ENCODE results near the gene CEP70.
"Not testable (repeated sequence)": the region's sequence is repeated elsewhere in the genome, so short reads cannot be mapped to it uniquely, and the experiment has no call there.

The CEP70 gene

DNA sequence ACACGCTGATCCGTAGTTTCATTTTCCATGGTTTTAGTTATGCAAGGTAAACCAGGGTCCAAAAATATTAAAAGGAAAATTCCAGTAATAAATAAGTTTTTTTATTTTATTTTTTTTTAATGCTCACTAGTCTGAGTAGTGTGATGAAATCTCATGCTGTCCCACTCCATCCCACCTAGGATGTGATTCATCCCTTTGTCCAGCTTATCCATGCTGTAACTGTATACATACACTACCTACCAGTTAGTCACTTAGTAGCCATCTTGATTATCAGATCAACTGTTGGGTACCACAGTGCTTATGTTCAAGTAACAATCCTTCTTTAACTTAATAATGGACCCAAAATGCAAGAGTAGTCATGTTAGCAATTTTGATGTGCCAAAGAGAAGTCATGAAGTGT, 84.5 kb downstream of the CEP70 start:
- DNase-seq, result no peak
- no peaks in the 10 kb centered on the region for H3K9me3 ChIP-seq
- H3K27me3 ChIP-seq, result no peaks in the 10 kb centered on the region
- no peak overlapping the region for H3K27ac ChIP-seq
- intact Hi-C loops (cut with DNase I; ENCODE audit: low total_unique reads), result no loop called here
- TF ChIP-seq, protein P1, sequence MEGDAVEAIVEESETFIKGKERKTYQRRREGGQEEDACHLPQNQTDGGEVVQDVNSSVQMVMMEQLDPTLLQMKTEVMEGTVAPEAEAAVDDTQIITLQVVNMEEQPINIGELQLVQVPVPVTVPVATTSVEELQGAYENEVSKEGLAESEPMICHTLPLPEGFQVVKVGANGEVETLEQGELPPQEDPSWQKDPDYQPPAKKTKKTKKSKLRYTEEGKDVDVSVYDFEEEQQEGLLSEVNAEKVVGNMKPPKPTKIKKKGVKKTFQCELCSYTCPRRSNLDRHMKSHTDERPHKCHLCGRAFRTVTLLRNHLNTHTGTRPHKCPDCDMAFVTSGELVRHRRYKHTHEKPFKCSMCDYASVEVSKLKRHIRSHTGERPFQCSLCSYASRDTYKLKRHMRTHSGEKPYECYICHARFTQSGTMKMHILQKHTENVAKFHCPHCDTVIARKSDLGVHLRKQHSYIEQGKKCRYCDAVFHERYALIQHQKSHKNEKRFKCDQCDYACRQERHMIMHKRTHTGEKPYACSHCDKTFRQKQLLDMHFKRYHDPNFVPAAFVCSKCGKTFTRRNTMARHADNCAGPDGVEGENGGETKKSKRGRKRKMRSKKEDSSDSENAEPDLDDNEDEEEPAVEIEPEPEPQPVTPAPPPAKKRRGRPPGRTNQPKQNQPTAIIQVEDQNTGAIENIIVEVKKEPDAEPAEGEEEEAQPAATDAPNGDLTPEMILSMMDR (IDR thresholded peaks at IDR 0.05), result no peak
- peaks cover 9 to 26% (median 12%) of the 10 kb centered on the region in 3 donors for H3K36me3 ChIP-seq
- H3K4me1 ChIP-seq, result no peaks in the 10 kb centered on the region
- no peak overlapping the region for H3K4me3 ChIP-seq

DNA sequence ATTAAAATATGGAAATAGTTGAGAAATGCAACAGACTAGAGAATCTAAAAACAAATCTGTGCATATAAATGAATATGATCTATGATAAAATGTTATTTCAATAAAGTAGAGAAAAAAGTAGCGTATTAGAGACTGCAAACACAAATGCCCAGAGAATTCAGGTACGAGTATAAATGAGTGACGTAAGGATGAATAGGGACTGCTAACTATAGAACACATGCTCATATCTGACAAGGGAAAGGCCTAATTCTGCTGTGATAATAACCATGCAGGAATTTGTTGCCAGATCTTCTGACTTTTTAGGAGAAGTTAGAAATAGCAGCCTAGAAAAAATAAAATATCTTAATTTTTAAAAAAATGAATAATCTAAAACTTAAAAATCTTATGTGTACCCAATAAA, 86.5 kb downstream of the CEP70 start:
- H3K36me3 ChIP-seq, result peaks cover 9 to 36% (median 20%) of the 10 kb centered on the region in 3 donors
- intact Hi-C loops (cut with DNase I; ENCODE audit: low total_unique reads), result no loop called here

DNA sequence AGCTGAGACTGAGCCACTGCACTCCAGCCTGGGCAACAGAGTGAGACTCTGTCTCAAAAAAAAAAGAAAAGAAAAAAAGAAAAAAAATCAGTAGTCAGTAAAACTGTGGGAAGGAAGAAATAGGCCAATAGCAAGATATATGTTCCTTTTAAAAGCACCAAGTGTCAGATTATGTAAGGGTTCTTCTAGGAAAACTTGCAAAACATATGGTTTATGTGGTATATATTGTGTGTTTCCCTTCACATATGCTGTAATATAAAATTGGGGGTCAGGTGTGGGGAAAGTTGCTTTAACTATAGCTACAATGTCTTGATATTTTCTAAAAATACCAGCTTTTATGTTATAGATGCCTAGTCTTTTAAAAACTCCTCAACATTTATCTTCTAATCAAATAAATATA, 95.1 kb downstream of the CEP70 start:
- TF ChIP-seq, protein P1 (IDR thresholded peaks at IDR 0.05), result no peak
- Histone ChIP-seq H3K9me3 (no peaks in the 10 kb centered on the region), H3K27ac (no peak overlapping the region), H3K4me1 (no peaks in the 10 kb centered on the region), H3K36me3 (peaks cover 17 to 33% (median 32%) of the 10 kb centered on the region in 3 donors), H3K4me3 (no peak overlapping the region), H3K27me3 (no peaks in the 10 kb centered on the region)
- DNase-seq, result no peak
- intact Hi-C loops (cut with DNase I; ENCODE audit: low total_unique reads), result no loop called here

More for the DNA sequence above, 86.5 kb downstream of the CEP70 start:
- DNase-seq, result no peak
- Histone ChIP-seq H3K27ac (no peak overlapping the region), H3K4me1 (no peaks in the 10 kb centered on the region), H3K4me3 (no peak overlapping the region), H3K9me3 (no peaks in the 10 kb centered on the region), H3K27me3 (no peaks in the 10 kb centered on the region)
- TF ChIP-seq, protein P1 (IDR thresholded peaks at IDR 0.05), result no peak

DNA sequence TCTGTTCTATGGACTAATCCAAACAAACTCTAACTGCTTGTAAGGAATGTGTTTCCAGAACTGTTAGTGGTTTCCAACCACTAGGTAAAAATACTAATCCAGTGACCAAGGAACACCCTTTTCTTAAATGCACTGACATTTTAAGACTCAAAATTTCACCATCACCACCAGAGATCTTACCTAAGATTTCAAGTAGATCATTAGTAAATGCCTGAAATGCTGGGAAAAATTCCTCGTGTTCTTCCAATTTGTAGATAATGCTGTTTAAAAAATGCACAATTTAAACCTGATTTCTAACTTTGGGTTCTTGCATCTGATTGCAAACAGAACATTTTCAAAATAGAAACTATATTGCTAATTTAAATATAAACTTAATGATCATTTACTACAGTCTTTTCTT, 96.2 kb downstream of the CEP70 start:
- peaks cover 11 to 44% (median 37%) of the 10 kb centered on the region in 3 donors for H3K36me3 ChIP-seq
- intact Hi-C loops (cut with DNase I; ENCODE audit: low total_unique reads), result no loop called here
- H3K27ac ChIP-seq, result no peak overlapping the region
- H3K4me3 ChIP-seq, result no peak overlapping the region
- H3K9me3 ChIP-seq, result no peaks in the 10 kb centered on the region
- H3K27me3 ChIP-seq, result no peaks in the 10 kb centered on the region
- DNase-seq, result no peak
- H3K4me1 ChIP-seq, result no peaks in the 10 kb centered on the region
- TF ChIP-seq, protein P1 (IDR thresholded peaks at IDR 0.05), result no peak

DNA sequence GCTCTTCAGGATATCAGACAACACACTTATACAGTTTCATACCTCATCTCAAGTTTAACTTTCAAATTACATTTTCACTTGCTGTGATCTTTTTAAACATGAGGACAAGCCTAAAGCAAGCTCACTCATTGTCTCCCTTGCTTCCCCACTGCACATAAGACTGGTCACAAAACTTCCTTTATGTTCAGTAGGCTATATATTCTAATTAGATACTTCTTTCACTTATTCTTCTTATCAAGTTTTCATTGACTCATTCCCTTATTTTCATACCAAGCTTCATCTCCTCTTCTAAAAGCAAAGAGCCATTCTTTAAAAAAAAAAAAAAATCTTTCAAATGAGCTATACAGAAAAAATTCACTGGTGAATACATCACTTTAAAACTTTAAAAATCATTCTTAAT, 97.0 kb downstream of the CEP70 start:
- TF ChIP-seq, protein P1 (IDR thresholded peaks at IDR 0.05), result no peak
- intact Hi-C loops (cut with DNase I; ENCODE audit: low total_unique reads), result no loop called here
- Histone ChIP-seq H3K36me3 (peaks cover 11 to 44% (median 44%) of the 10 kb centered on the region in 3 donors), H3K4me3 (no peak overlapping the region), H3K27me3 (no peaks in the 10 kb centered on the region), H3K4me1 (no peaks in the 10 kb centered on the region), H3K9me3 (no peaks in the 10 kb centered on the region), H3K27ac (no peak overlapping the region)
- no peak for DNase-seq

DNA sequence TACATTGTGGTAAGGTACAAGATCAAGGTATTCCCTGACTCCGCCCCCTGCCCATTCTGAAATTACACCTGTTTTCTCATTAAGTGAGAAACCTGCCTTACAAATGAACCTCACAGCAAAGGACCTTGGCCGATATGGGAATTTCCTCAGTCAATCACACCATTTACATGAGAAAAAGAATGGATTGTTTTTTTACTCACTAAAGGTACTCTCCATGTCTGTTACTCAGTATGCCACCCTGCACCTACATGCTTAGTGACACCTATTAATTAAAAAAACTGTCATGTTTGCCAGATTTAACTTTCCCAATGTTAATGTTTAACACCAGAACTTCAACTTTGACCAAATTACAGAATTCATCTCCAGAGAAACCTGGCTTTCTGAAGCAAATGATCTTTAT, 97.6 kb downstream of the CEP70 start:
- Histone ChIP-seq H3K4me1 (peaks cover 0 to under 1% (median 0%) of the 10 kb centered on the region in 4 donors), H3K27me3 (no peaks in the 10 kb centered on the region), H3K36me3 (peaks cover 11 to 48% (median 44%) of the 10 kb centered on the region in 3 donors), H3K27ac (no peak overlapping the region), H3K4me3 (no peak overlapping the region), H3K9me3 (no peaks in the 10 kb centered on the region)
- TF ChIP-seq, protein P1 (IDR thresholded peaks at IDR 0.05), result no peak
- intact Hi-C loops (cut with DNase I; ENCODE audit: low total_unique reads), result no loop called here
- DNase-seq, result no peak

DNA sequence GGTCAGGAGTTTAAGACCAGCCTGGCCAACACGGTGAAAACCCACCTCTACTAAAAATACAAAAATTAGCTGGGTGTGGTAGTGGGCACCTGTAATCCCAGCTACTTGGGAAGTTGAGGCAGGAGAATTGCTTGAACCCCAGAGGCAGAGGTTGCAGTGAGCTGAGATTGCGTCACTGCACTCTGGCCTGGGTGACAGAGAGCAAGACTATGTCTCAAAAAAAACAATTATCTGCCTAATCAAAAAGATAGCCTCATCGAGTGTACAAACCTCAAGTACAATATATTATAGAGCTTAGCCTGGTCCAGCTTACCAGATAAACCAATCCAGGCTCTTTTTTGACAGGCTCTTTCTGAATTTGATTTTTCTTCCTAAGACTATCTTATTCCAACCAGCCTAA, 98.4 kb downstream of the CEP70 start:
- H3K27me3 ChIP-seq; H3K4me1 ChIP-seq; intact Hi-C loops (cut with DNase I; ENCODE audit: low total_unique reads); H3K9me3 ChIP-seq; H3K4me3 ChIP-seq; DNase-seq; H3K27ac ChIP-seq: not testable (repeated sequence)
- H3K36me3 ChIP-seq, result peaks cover 11 to 48% (median 44%) of the 10 kb centered on the region in 3 donors
